ENCODE data around the gene ANO8. TPM values are rescaled to one million over a fixed set of nuclear protein-coding genes. Genes with fewer than 3 reads are reported as not detected.
A peak's percentile ranks its signal among the peaks of the same experiment; 100 is the strongest.

Gene ANO8, protein sequence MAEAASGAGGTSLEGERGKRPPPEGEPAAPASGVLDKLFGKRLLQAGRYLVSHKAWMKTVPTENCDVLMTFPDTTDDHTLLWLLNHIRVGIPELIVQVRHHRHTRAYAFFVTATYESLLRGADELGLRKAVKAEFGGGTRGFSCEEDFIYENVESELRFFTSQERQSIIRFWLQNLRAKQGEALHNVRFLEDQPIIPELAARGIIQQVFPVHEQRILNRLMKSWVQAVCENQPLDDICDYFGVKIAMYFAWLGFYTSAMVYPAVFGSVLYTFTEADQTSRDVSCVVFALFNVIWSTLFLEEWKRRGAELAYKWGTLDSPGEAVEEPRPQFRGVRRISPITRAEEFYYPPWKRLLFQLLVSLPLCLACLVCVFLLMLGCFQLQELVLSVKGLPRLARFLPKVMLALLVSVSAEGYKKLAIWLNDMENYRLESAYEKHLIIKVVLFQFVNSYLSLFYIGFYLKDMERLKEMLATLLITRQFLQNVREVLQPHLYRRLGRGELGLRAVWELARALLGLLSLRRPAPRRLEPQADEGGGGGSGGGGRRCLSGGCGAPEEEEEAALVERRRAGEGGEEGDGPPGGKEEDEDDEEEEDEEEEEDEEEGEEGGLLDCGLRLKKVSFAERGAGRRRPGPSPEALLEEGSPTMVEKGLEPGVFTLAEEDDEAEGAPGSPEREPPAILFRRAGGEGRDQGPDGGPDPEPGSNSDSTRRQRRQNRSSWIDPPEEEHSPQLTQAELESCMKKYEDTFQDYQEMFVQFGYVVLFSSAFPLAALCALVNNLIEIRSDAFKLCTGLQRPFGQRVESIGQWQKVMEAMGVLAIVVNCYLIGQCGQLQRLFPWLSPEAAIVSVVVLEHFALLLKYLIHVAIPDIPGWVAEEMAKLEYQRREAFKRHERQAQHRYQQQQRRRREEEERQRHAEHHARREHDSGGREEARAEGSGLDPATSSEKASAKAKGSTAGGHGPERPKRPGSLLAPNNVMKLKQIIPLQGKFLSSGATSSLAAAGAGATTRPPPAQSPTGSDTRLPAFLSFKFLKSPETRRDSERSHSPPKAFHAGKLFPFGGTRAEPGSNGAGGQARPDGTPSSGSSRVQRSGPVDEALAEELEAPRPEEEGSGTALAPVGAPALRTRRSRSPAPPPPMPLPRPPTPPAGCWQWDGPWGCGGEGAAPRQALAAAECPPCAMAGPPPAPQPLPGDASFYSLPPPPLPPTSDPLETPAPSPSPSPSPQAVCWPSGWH
- total RNA-seq: 10 to 100 TPM in 2 of 4 donors, 1 to 10 TPM in 2; 6.7 to 73.0 (median 10.3) TPM

DNA sequence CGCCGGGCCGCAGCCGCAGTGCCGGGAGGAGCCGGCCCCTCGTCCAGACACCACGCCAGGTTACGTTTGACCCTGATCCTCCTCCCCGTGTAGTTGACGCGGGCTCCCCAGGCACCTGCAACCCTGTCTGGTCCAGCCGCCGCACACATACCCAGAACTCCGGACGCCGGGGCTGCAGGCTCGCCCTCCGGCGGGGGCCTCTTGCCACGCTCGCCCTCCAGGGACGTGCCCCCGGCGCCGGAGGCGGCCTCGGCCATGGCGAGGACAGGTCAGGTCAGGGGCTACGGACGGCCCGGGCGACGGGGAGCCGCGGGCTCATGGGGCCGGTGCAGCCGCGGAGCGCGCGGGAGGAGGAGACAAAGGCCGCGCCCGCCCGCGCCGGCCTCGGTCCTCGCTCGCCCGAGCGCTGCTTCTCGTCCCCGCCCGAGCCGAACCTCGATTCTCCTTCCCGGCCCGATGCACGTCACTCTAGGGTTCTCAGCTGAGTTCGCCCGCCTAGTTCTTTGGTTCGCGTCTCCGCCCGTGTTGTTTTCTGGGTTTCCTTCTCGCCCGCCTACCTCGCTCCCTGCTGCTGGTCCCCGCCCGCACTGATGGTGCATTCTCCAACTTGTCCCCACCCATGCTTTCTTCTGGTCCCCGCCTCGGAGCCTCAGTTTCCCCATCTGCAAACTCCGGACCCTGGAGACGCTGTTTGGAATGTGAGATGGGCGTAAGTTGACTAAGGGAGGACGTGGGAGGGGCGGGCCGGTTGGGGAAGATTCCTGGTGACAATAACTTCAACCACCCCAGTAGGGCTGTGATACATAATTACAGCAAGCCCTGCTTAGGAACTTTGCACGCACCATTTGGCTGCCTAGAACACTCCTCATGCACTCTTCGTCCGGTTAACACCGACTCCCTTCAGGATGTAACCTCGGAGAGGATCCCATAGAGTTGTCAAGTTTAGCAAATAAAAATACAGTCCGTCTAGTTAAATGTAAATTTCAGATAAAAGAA lies at the start of gene ANO8:
Gene ANO8, minus strand, starts transcription at position 442 of the 996 bp plus-strand sequence. Its CDS starts 185 bp downstream, at position 257.
- no peaks in the 10 kb centered on the region for H3K36me3 ChIP-seq
- H3K27me3 ChIP-seq: peaks cover 11% of the 10 kb centered on the region
- WGBS, 2 donors (ENCODE audit: low coverage in 1 of 2): 2 to 27% methylated on average over 3 to 79 of the region's 86 CpGs
- in situ Hi-C loops (cut with MboI; ENCODE audit: low pct_ligation_motif_present in 1 of 4, low pct_unique_long_range_greater_than_20kb in 1 of 4, low sequenced_read_pairs in 3 of 4): no loop called here
- peak within 1 kb of the TSS; percentile 46 to 69 (median 62) for H3K4me3 ChIP-seq
- intact Hi-C loops (cut with DNase I; ENCODE audit: low total_unique reads): no loop called here
- H3K9me3 ChIP-seq: no peaks in the 10 kb centered on the region
- peaks cover 16 to 37% (median 26%) of the 10 kb centered on the region in 4 donors for H3K4me1 ChIP-seq
- TF ChIP-seq POLR2A (IDR thresholded peaks at IDR 0.05) (no peak), EP300 (IDR thresholded peaks at IDR 0.05; ENCODE audit: low read depth) (no peak), POLR2AphosphoS5 (IDR thresholded peaks at IDR 0.05) (peak; percentile 37 to 69 (median 68))
- TF ChIP-seq, protein P1, sequence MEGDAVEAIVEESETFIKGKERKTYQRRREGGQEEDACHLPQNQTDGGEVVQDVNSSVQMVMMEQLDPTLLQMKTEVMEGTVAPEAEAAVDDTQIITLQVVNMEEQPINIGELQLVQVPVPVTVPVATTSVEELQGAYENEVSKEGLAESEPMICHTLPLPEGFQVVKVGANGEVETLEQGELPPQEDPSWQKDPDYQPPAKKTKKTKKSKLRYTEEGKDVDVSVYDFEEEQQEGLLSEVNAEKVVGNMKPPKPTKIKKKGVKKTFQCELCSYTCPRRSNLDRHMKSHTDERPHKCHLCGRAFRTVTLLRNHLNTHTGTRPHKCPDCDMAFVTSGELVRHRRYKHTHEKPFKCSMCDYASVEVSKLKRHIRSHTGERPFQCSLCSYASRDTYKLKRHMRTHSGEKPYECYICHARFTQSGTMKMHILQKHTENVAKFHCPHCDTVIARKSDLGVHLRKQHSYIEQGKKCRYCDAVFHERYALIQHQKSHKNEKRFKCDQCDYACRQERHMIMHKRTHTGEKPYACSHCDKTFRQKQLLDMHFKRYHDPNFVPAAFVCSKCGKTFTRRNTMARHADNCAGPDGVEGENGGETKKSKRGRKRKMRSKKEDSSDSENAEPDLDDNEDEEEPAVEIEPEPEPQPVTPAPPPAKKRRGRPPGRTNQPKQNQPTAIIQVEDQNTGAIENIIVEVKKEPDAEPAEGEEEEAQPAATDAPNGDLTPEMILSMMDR (IDR thresholded peaks at IDR 0.05): no peak
- peak; percentile 96 for DNase-seq
- peak within 1 kb of the TSS; percentile 80 to 99 (median 88) for H3K27ac ChIP-seq

DNA sequence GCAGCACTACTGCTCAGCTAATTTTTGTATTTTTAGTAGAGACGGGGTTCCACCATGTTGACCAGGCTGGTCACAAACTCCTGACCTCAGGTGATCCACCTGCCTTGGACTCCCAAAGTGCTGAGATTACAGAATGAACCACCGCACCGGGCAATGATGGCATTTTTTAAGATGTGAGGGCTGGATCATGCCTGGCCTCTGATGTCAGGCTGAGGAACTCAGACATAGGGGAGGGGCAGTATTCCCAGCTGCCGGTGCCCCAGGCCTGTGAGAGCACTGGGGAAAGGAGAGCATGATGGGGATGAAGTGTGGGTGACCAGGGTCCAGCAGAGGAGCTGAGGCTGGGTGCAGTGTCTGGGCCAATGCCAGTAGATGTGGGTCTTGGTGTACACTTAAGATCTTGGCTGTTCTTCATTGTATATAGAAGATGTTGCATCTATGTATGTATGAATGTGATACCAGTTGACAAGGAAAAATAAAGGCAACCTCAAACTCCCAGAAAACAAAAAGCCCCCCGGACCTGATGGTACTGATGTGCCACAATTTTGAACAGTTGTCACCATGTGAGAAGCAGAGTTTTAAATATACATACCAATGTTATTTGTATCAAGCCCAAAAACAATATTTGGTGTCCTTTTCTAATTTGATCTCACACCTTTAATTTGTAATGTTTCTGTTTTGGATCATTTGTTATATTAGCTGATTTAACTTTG lies 45.9 kb upstream of the ANO8 start:
- in situ Hi-C loops (cut with MboI; ENCODE audit: low pct_ligation_motif_present in 1 of 4, low pct_unique_long_range_greater_than_20kb in 1 of 4, low sequenced_read_pairs in 3 of 4) (no loop called here), intact Hi-C loops (cut with DNase I; ENCODE audit: low total_unique reads) (no loop called here)
- Histone ChIP-seq H3K4me1 (peaks cover 0 to 7% (median 2%) of the 10 kb centered on the region in 4 donors), H3K36me3 (no peaks in the 10 kb centered on the region), H3K27me3 (peaks cover 5% of the 10 kb centered on the region), H3K9me3 (no peaks in the 10 kb centered on the region), H3K4me3 (no peak overlapping the region), H3K27ac (no peak overlapping the region)
- DNase-seq: no peak
- 97 to 100% methylated on average over 1 to 5 of the region's 5 CpGs for WGBS, 2 donors (ENCODE audit: low coverage in 1 of 2)
- TF ChIP-seq POLR2AphosphoS5 (IDR thresholded peaks at IDR 0.05) (no peak), POLR2A (IDR thresholded peaks at IDR 0.05) (no peak), EP300 (IDR thresholded peaks at IDR 0.05; ENCODE audit: low read depth) (no peak)
- TF ChIP-seq, protein P1 (IDR thresholded peaks at IDR 0.05): no peak

DNA sequence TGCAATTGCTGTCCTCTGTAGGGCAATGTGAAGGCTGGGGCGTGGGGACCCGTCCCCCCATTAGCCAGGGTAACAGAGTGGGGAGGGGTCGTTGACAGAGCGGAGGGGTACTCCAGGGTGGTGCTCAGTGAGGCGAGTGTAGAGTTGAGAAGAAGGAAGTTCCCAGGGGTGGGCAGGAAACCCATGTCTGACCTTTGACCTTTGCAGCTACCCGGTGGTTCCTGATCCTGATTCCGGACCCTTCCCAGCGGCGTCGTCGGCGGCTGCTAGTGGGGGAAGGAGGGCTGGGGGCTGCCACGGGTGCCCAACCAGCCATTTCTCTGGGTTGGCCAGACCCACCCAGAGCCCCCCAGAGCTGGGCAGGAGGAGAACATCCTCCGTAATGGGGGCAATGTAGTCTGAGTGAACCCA lies 44.6 kb upstream of the ANO8 start:
- intact Hi-C loops (cut with DNase I; ENCODE audit: low total_unique reads) (no loop called here), in situ Hi-C loops (cut with MboI; ENCODE audit: low pct_ligation_motif_present in 1 of 4, low pct_unique_long_range_greater_than_20kb in 1 of 4, low sequenced_read_pairs in 3 of 4) (no loop called here)
- WGBS, 2 donors (ENCODE audit: low coverage in 1 of 2): 34% methylated on average over 3 of the region's 14 CpGs; no CpG with 5 or more reads in 1 of the 2 donors
- peaks cover 0 to 7% (median 2%) of the 10 kb centered on the region in 4 donors for H3K4me1 ChIP-seq
- no peaks in the 10 kb centered on the region for H3K9me3 ChIP-seq
- no peak overlapping the region for H3K4me3 ChIP-seq
- peaks cover 5% of the 10 kb centered on the region for H3K27me3 ChIP-seq
- no peak for DNase-seq
- H3K36me3 ChIP-seq: no peaks in the 10 kb centered on the region
- TF ChIP-seq, protein P1 (IDR thresholded peaks at IDR 0.05): no peak
- TF ChIP-seq POLR2AphosphoS5 (IDR thresholded peaks at IDR 0.05) (no peak), EP300 (IDR thresholded peaks at IDR 0.05; ENCODE audit: low read depth) (no peak), POLR2A (IDR thresholded peaks at IDR 0.05) (no peak)
- no peak overlapping the region for H3K27ac ChIP-seq

Data from transverse colon (tissue), 4 donors.